HG03159 (cell line): ENCODE results near the gene TMEM270.
"Not testable (repeated sequence)": the region's sequence is repeated elsewhere in the genome, so short reads cannot be mapped to it uniquely, and the experiment has no call there.

Source experiments
- ATAC-seq: cut with Tn5 transposase; IDR thresholded peaks from one replicate; pipeline ENCODE4 v1.9.1; 2021; ENCODE audit warnings: mild to moderate bottlenecking, moderate library complexity; ENCODE audit not compliant: unreplicated experiment

TMEM270 gene

GRCh38 chr7:73831834-73832651, 28.9 kb upstream of the TMEM270 start:
- ATAC-seq = no peak

GRCh38 chr7:73832806-73833205, 28.2 kb upstream of the TMEM270 start:
- no peak for ATAC-seq

- ATAC-seq = no peak
Measured at GRCh38 chr7:73833251-73833919, 27.6 kb upstream of the TMEM270 start.

- no peak for ATAC-seq
Measured at GRCh38 chr7:73834626-73835191, 26.2 kb upstream of the TMEM270 start.

DNA sequence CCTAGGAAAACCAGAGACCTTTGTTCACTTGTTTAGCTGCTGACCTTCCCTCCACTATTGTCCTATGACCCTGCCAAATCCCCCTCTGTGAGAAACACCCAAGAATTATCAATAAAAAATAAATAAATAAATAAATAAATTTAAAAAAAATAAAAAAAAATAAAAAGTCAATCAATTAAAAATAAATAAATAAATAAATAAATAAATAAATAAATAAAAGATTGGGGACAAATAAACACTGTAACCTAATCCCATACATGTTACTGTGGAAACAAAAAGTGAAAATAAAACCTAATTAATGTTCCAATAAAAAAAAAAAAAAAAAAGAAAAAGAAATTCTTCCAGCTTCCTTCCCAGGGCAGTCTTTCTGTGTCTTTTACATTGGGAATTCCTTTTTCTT, 23.8 kb upstream of the TMEM270 start:
- not testable (repeated sequence) for ATAC-seq

DNA sequence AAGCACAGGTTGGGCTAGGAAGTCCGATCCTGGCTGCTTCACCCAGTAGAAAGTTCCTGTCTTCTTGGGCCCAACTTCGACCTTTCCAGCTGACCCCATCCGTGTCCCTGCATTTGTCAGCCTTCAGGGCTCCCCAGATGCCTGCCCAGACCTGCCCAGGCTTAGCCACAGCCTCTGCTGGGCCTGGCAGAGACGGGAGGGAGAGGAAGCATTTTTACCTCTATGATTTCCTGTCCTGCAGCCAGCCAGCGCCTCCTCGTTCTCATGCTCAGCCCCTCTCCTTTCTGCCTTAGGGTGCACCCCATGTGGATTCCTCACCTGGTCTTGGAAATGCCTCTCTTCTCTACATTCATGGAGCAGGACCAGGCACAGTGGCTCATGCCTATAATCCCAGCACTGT, 22.3 kb upstream of the TMEM270 start:
- ATAC-seq = no peak

DNA sequence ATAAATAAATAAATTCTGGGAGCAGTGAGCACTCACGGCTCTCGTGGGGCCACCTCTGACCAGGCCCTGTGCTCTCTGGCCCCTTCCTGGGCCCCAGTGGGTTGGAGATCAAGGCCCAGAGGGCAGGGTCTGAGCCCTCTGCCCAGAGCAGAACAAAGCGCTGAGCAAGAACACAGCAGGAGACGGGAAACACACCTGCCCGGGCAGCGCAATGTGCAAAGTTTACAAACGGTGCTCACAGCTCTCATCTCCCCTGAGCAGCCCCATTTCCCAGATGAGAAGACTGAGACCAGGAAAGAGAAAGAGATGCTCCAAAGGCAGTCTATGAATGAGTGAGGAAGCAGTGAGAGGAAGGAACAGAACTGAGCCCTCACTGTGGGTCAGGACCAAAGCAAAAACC, 21.7 kb upstream of the TMEM270 start:
- ATAC-seq = no peak

GRCh38 chr7:73839743-73840714, 20.9 kb upstream of the TMEM270 start:
- no peak for ATAC-seq

DNA sequence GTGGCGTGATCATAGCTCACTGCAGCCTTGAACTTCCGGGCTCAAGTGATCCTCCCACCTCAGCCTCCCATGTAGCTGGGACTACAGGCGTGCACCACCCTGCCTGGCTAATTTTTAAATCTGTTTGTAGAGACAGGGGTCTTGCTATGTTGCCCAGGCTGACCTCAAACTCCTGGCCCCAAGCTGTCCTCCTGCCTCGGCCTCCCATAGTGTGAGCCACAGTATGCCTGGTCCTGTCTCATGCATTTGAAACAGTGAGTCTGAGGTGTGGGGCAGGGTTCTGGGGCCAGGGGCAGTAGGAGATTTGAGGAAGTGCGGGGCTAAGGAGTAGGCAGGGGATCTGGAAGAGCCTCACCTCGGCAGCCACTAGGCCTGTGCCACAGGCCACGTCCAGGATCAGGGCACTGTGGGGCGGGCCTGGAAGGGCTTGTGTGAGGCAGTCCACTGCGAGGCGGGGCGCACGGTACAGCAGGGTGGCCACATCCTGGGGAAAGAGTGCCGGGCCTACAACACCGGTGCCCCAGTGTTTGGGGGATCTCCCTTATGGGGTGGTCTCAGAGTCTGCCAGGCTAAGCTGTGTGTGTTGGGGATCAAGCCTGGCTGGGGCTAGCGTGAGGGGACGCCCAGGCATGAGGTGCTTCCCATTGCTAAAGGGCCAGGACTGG, 20.1 kb upstream of the TMEM270 start:
- no peak for ATAC-seq

GRCh38 chr7:73841689-73842066, 19.3 kb upstream of the TMEM270 start:
- ATAC-seq = no peak

DNA sequence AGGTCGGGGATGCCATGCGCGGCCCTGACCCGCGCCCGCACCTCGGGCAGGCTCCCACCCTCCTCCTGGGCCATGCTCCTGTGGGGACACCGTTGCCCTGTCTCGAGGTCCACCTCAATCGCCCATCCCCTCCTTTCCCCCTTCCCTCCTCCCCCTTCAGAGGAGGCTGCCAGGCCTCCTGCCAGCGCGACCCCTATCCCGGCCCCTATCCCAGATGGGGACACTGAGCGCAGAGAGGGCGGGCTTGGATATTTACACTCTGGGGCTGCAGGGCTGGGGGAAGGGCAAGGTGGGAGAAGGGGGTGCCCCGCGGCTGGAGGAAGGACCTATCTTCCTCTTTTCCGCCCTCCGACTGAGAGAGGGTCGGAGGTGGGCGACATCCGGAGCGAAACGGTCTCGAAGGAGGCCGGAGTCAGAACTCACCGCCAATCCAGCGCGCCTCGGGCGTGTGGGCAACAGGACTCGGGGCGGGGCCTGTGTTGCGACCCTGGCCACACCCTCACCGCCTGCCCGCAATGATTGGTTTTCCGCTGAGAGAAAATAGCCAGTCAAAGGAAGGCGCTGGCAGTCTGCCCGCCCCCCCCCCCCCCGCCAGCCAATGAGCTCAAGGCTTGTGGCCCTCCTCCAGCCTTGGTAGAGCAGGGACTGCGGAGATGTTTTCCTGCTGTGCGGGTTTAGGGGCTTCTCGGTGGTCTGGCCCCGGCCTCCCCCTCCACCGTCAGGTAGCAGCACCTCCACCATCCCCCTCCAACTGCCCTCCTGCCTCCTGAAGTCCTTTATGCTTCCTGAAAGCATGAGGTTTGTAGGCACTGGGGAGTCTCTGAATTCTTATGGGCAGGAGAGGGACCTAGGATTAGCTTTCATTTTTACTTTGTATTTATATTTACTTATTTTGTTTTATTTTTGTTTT, 18.6 kb upstream of the TMEM270 start, which contains the start of gene METTL27:
Gene METTL27 (minus strand): TSS at position 450 of the 910 bp plus-strand sequence. CDS start 376 bp downstream, at position 74.
- ATAC-seq = peak; percentile 97

GRCh38 chr7:73844131-73844547, 16.8 kb upstream of the TMEM270 start:
- no peak for ATAC-seq

DNA sequence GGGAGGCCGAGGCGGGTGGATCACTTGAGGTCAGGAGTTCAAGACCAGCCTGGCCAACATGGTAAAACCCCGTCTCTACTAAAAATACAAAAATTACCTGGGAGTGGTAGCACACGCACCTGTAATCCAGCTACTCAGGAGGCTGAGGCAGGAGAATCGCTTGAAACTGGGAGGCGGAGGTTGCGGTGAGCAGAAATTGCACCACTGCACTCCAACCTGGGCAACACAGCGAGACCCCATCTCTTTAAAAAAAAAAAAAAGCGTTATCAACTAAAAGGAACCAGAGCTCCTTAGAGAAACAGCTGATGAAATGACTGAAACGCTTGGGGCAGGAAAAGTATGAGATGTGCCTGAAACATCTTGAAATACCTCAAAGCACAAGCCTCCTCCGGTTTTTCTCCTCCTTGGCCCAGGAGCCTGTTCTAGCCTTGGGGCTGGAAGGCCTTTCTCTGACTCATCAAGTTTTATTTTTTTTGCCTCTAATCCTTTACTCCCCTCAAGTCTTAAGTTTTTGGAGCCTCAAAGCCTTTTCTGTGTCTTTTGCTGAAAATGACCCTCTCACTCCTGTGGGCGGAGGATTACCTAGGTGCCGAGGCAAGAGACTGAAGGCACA, 16.0 kb upstream of the TMEM270 start:
- ATAC-seq = no peak

DNA sequence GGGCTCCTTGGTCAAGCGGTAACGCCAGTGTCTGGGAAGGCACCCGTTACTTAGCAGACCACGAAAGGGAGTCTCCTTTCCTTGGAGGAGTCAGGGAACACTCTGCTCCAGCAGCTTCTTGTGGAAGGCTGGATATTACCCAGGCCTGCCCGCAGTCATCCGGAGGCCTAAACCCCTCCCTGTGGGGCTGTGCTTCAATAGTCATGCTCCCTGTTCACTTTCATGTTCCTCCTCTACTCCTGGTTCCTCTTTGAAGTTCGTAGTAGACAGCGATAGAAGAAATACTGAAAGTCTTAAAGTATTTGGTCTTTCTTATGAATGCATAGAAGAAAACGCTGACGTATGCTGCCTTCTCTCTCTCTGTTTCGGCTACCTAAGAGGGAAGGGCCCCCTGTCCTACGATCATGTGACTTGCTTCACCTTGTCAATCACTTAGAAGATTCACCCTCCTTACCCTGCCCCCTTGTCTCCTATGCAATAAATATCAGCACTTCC, 15.2 kb upstream of the TMEM270 start:
- not testable (repeated sequence) for ATAC-seq

GRCh38 chr7:73847941-73848723, 12.8 kb upstream of the TMEM270 start:
- ATAC-seq = no peak

DNA sequence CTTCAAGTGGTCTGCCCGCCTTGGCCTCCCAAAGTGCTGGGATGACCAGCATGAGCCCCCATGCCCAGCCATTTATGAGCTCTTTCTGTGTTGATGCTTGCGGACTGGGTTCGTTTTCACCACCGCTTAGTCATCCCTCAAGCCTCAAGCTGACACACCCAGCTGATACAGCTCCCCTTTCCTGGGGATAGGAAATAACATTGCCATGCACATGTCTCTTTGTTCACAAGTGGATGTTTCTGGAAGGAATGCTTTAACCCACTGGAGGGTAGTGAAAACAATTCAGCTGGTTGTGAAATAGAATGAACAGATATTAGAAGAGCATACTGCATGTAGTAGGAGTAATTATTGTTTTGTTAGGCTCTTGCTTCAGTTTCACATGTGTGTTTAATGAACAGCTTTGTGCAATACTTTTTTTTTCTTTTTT, 10.2 kb upstream of the TMEM270 start:
- ATAC-seq = no peak

- peak; percentile 80 for ATAC-seq
Measured at GRCh38 chr7:73851410-73852338, 9.3 kb upstream of the TMEM270 start.
